ENCODE measurements around the gene TGM3. TPM values are rescaled to one million over a fixed set of nuclear protein-coding genes. Genes with fewer than 3 reads are reported as not detected.

TGM3 gene
- total RNA-seq, 1 experiment from 2014 or later = not detected

DNA sequence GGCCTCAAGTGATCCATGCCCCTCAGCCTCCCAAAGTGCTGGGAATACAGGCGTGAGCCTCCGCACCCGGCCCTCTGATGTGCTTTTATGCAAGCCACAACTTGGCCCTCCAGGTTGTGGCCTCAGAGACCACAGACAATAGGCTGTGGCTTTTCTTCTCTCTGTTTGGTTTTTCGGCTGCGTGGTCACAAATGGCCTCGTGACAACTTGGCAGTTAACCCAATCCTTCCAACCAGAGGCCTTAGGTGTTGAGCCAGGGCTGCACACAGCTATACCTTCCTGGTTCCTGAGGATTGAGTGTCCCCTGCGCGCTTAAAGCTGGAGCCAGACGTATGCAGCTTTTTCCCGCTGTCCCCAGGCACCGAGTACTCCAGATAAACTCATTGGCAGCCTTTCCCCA lies 6.3 kb upstream of the TGM3 start:
- TF ChIP-seq, protein P1, sequence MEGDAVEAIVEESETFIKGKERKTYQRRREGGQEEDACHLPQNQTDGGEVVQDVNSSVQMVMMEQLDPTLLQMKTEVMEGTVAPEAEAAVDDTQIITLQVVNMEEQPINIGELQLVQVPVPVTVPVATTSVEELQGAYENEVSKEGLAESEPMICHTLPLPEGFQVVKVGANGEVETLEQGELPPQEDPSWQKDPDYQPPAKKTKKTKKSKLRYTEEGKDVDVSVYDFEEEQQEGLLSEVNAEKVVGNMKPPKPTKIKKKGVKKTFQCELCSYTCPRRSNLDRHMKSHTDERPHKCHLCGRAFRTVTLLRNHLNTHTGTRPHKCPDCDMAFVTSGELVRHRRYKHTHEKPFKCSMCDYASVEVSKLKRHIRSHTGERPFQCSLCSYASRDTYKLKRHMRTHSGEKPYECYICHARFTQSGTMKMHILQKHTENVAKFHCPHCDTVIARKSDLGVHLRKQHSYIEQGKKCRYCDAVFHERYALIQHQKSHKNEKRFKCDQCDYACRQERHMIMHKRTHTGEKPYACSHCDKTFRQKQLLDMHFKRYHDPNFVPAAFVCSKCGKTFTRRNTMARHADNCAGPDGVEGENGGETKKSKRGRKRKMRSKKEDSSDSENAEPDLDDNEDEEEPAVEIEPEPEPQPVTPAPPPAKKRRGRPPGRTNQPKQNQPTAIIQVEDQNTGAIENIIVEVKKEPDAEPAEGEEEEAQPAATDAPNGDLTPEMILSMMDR (IDR thresholded peaks at IDR 0.05; ENCODE audit: unreplicated experiment) = no peak
- CTCF ChIA-PET = interaction anchor here (0.6 to 0.9 kb wide), 3 partner anchors 9 to 194 kb away, joined by 3 to 6 read pairs (median 3); no protein-coding TSS in a partner anchor
- peaks cover 12% of the 10 kb centered on the region for H3K4me1 Mint-ChIP-seq (ENCODE audit: insufficient read depth, unreplicated experiment)
- no peak overlapping the region for H3K27ac Mint-ChIP-seq (ENCODE audit: low read depth, unreplicated experiment)
- no peaks in the 10 kb centered on the region for H3K9me3 Mint-ChIP-seq (ENCODE audit: unreplicated experiment)
- no peaks in the 10 kb centered on the region for H3K36me3 Mint-ChIP-seq (ENCODE audit: insufficient read depth, unreplicated experiment)
- no TSS peak for BruUV-seq (replicated peaks)
- DNase-seq (ENCODE audit: unreplicated experiment) = no peak
- intact Hi-C loops (cut with micrococcal nuclease) = no loop called here
- H3K4me3 Mint-ChIP-seq (ENCODE audit: unreplicated experiment) = no peak overlapping the region
- H3K27me3 Mint-ChIP-seq (ENCODE audit: insufficient read depth, unreplicated experiment) = no peaks in the 10 kb centered on the region
- POLR2A ChIA-PET = no interaction called here

DNA sequence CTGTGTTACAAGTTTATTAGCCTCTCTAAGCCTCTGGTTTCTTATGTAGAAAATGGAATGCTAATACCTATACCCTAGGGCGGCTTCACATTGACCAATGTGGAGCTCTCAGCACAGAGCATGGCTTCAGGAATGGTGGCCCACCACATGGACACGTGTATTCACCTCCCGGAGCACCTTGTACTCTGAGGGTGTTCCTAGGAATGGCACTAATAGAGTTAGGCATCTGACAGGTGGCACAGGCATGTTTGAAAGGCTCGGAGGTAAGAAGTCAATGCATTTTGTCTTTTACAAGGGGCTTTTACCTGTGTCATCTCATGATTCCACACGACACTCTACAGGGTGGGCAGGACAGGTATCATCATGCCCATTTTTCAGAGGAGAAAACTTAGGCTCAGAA lies 5.3 kb upstream of the TGM3 start:
- peaks cover 7% of the 10 kb centered on the region for H3K4me1 Mint-ChIP-seq (ENCODE audit: insufficient read depth, unreplicated experiment)
- BruUV-seq (replicated peaks) = no TSS peak
- ChIA-PET POLR2A (no interaction called here), CTCF (interaction anchor here (1.0 to 4.7 kb wide), 2 partner anchors 53 to 62 kb away, joined by 3 to 26 read pairs; no protein-coding TSS in a partner anchor)
- TF ChIP-seq, protein P1 (IDR thresholded peaks at IDR 0.05; ENCODE audit: unreplicated experiment) = no peak
- DNase-seq (ENCODE audit: unreplicated experiment) = no peak
- H3K36me3 Mint-ChIP-seq (ENCODE audit: insufficient read depth, unreplicated experiment) = no peaks in the 10 kb centered on the region
- H3K27me3 Mint-ChIP-seq (ENCODE audit: insufficient read depth, unreplicated experiment) = no peaks in the 10 kb centered on the region
- peak overlapping the region; percentile 51 for H3K27ac Mint-ChIP-seq (ENCODE audit: low read depth, unreplicated experiment)
- no peaks in the 10 kb centered on the region for H3K9me3 Mint-ChIP-seq (ENCODE audit: unreplicated experiment)
- no peak overlapping the region for H3K4me3 Mint-ChIP-seq (ENCODE audit: unreplicated experiment)
- intact Hi-C loops (cut with micrococcal nuclease) = no loop called here

DNA sequence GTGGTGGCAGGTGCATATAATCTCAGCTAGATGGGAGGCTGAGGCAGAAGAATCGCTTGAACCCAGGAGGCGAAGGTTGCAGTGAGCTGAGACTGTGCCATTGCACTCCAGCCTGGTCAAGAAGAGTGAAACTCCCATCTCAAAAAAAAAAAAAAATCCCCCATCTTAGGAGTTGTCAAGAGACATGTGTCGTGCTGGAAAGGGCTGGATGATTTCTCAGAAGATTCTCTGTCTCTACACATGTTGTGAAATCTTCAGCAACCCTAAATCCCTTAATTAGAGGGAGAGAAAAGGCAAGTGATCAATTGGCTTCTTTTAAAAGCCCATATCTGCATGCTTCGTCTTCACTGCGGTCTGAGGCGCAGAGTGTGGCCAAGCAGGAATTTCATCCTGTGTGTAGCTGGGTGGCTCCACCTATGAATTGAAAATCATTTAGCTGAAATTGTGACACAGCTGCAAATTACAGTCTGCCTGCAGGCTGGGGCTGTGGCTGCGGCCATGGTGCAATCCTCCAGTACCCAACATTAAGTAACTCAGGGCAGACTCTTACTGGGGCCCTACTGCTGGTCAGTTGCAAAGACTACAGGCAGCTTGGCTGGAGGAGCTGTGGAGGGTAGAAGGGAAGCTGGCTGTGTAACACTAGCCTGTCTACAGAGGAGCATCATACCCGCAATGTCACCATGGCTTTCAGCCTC lies 3.2 kb upstream of the TGM3 start:
- H3K4me3 Mint-ChIP-seq (ENCODE audit: unreplicated experiment) = no peak overlapping the region
- no peaks in the 10 kb centered on the region for H3K27me3 Mint-ChIP-seq (ENCODE audit: insufficient read depth, unreplicated experiment)
- POLR2A ChIA-PET = interaction anchor here (0.6 to 2.9 kb wide), 10 partner anchors 8 to 358 kb away, joined by 3 to 15 read pairs (median 4); partner anchors contain the start of gene SNRPB
- intact Hi-C loops (cut with micrococcal nuclease) = no loop called here
- BruUV-seq (replicated peaks) = no TSS peak
- no peaks in the 10 kb centered on the region for H3K36me3 Mint-ChIP-seq (ENCODE audit: insufficient read depth, unreplicated experiment)
- H3K4me1 Mint-ChIP-seq (ENCODE audit: insufficient read depth, unreplicated experiment) = peaks cover 7% of the 10 kb centered on the region
- no peak overlapping the region for H3K27ac Mint-ChIP-seq (ENCODE audit: low read depth, unreplicated experiment)
- TF ChIP-seq, protein P1 (IDR thresholded peaks at IDR 0.05; ENCODE audit: unreplicated experiment) = no peak
- H3K9me3 Mint-ChIP-seq (ENCODE audit: unreplicated experiment) = no peaks in the 10 kb centered on the region
- DNase-seq (ENCODE audit: unreplicated experiment) = peak; percentile 51
- CTCF ChIA-PET = interaction anchor here (0.7 to 4.7 kb wide), 4 partner anchors 9 to 85 kb away, joined by 3 to 26 read pairs (median 4); no protein-coding TSS in a partner anchor

DNA sequence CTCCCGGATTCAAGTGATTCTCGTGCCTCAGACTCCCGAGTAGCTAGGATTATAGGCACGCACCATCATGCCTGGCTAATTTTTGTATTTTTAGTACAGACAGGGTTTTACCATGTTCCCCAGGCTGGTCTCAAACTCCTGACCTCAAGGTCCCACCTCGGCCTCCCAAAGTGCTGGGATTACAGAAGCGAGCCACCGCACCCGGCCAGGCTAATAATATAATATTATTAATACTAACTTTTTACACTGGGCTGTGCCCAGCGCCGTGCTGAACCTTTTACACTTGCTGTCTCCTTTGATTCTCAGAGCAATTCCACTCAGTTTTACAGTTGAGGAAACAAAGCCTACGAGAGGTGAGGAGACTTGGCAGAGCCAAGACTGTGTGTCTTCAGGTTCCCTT lies 2.3 kb upstream of the TGM3 start:
- no peak overlapping the region for H3K27ac Mint-ChIP-seq (ENCODE audit: low read depth, unreplicated experiment)
- H3K4me3 Mint-ChIP-seq (ENCODE audit: unreplicated experiment) = no peak overlapping the region
- ChIA-PET CTCF (interaction anchor here (1.4 to 4.7 kb wide), 2 partner anchors 16 to 56 kb away, joined by 3 to 26 read pairs; no protein-coding TSS in a partner anchor), POLR2A (interaction anchor here (0.6 to 2.9 kb wide), 7 partner anchors 9 to 86 kb away, joined by 3 to 15 read pairs (median 7); no protein-coding TSS in a partner anchor)
- H3K9me3 Mint-ChIP-seq (ENCODE audit: unreplicated experiment) = no peaks in the 10 kb centered on the region
- intact Hi-C loops (cut with micrococcal nuclease) = no loop called here
- no TSS peak for BruUV-seq (replicated peaks)
- TF ChIP-seq, protein P1 (IDR thresholded peaks at IDR 0.05; ENCODE audit: unreplicated experiment) = no peak
- no peaks in the 10 kb centered on the region for H3K36me3 Mint-ChIP-seq (ENCODE audit: insufficient read depth, unreplicated experiment)
- H3K4me1 Mint-ChIP-seq (ENCODE audit: insufficient read depth, unreplicated experiment) = peaks cover 7% of the 10 kb centered on the region
- no peak for DNase-seq (ENCODE audit: unreplicated experiment)
- peaks cover 3% of the 10 kb centered on the region for H3K27me3 Mint-ChIP-seq (ENCODE audit: insufficient read depth, unreplicated experiment)
